ENCODE data around the gene SNX10. TPM values are rescaled to one million over a fixed set of nuclear protein-coding genes. Genes with fewer than 3 reads are reported as not detected.
"Not testable (repeated sequence)": the region's sequence is repeated elsewhere in the genome, so short reads cannot be mapped to it uniquely, and the experiment has no call there.

SNX10 gene
- 10 to 100 TPM in 2 of 3 donors, 1 to 10 TPM in 1; 4.6 to 18.2 (median 16.1) TPM for polyA plus RNA-seq

GRCh38 chr7:26291699-26292538 is at the start of gene SNX10:
Gene SNX10 (plus strand): TSS chr7:26291862. CDS start chr7:26346443, 54,581 bp downstream.
- 0 to 1% (median 1%) methylated on average over 66 to 73 of the region's 74 CpGs for WGBS, 3 donors
- no peak within 1 kb of the TSS for H3K27ac ChIP-seq (ENCODE audit: low read depth, low read length)

- 90 to 95% (median 94%) methylated on average over 13 of the region's 13 CpGs for WGBS, 3 donors
- H3K27ac ChIP-seq (ENCODE audit: low read depth, low read length), result no peak overlapping the region
Observed at GRCh38 chr7:26245150-26245549, 46.5 kb upstream of the SNX10 start.

- 76 to 90% (median 78%) methylated on average over 12 of the region's 12 CpGs for WGBS, 3 donors
- H3K27ac ChIP-seq (ENCODE audit: low read depth, low read length), result no peak overlapping the region
Observed at GRCh38 chr7:26250239-26250638, 41.4 kb upstream of the SNX10 start.

GRCh38 chr7:26261866-26262265 is 29.8 kb upstream of the SNX10 start:
- not testable (repeated sequence) for H3K27ac ChIP-seq (ENCODE audit: low read depth, low read length)
- 96 to 98% (median 97%) methylated on average over 16 to 27 of the region's 29 CpGs for WGBS, 3 donors

- no peak overlapping the region for H3K27ac ChIP-seq (ENCODE audit: low read depth, low read length)
- 80 to 85% (median 83%) methylated on average over 6 of the region's 6 CpGs for WGBS, 3 donors
Observed at GRCh38 chr7:26265065-26265464, 26.6 kb upstream of the SNX10 start.

- no peak overlapping the region for H3K27ac ChIP-seq (ENCODE audit: low read depth, low read length)
- 75 to 80% (median 79%) methylated on average over 5 of the region's 5 CpGs for WGBS, 3 donors
Observed at GRCh38 chr7:26265499-26266075, 26.1 kb upstream of the SNX10 start.

GRCh38 chr7:26267601-26268166 is 24.0 kb upstream of the SNX10 start:
- WGBS, 3 donors, result 92 to 96% (median 96%) methylated on average over 9 of the region's 9 CpGs
- no peak overlapping the region for H3K27ac ChIP-seq (ENCODE audit: low read depth, low read length)

- H3K27ac ChIP-seq (ENCODE audit: low read depth, low read length), result no peak overlapping the region
- WGBS, 3 donors, result 87 to 93% (median 88%) methylated on average over 3 of the region's 3 CpGs
Observed at GRCh38 chr7:26275213-26275612, 16.4 kb upstream of the SNX10 start.

- 0 to 32% (median 14%) methylated on average over 1 of the region's 1 CpG for WGBS, 3 donors
- no peak overlapping the region for H3K27ac ChIP-seq (ENCODE audit: low read depth, low read length)
Observed at GRCh38 chr7:26278770-26279169, 12.9 kb upstream of the SNX10 start.

- 60 to 80% (median 63%) methylated on average over 4 of the region's 4 CpGs for WGBS, 3 donors
- no peak overlapping the region for H3K27ac ChIP-seq (ENCODE audit: low read depth, low read length)
Observed at GRCh38 chr7:26279405-26279804, 12.3 kb upstream of the SNX10 start.

GRCh38 chr7:26280097-26280496 is 11.6 kb upstream of the SNX10 start:
- no peak overlapping the region for H3K27ac ChIP-seq (ENCODE audit: low read depth, low read length)

- H3K27ac ChIP-seq (ENCODE audit: low read depth, low read length), result no peak overlapping the region
- WGBS, 3 donors, result 69 to 87% (median 79%) methylated on average over 4 of the region's 4 CpGs
Observed at GRCh38 chr7:26280723-26281122, 10.9 kb upstream of the SNX10 start.

GRCh38 chr7:26284477-26284876 is 7.2 kb upstream of the SNX10 start:
- WGBS, 3 donors, result 95 to 96% (median 96%) methylated on average over 3 of the region's 3 CpGs
- no peak overlapping the region for H3K27ac ChIP-seq (ENCODE audit: low read depth, low read length)

GRCh38 chr7:26284995-26285632 is 6.5 kb upstream of the SNX10 start:
- H3K27ac ChIP-seq (ENCODE audit: low read depth, low read length), result no peak overlapping the region
- 81 to 83% (median 82%) methylated on average over 5 of the region's 5 CpGs for WGBS, 3 donors

- H3K27ac ChIP-seq (ENCODE audit: low read depth, low read length), result no peak overlapping the region
- 69 to 77% (median 73%) methylated on average over 2 of the region's 2 CpGs for WGBS, 3 donors
Observed at GRCh38 chr7:26286157-26286556, 5.5 kb upstream of the SNX10 start.

- WGBS, 3 donors, result 64 to 77% (median 76%) methylated on average over 5 of the region's 5 CpGs
- H3K27ac ChIP-seq (ENCODE audit: low read depth, low read length), result not testable (repeated sequence)
Observed at GRCh38 chr7:26288126-26288525, 3.5 kb upstream of the SNX10 start.

GRCh38 chr7:26291251-26291650 is 411 bp upstream of the SNX10 start:
- WGBS, 3 donors, result 48 to 52% (median 49%) methylated on average over 4 of the region's 4 CpGs
- no peak overlapping the region for H3K27ac ChIP-seq (ENCODE audit: low read depth, low read length)

GRCh38 chr7:26292768-26293560 is 1.3 kb downstream of the SNX10 start:
- WGBS, 3 donors, result 70 to 81% (median 73%) methylated on average over 11 of the region's 11 CpGs

More at GRCh38 chr7:26292768-26293560, 1.3 kb downstream of the SNX10 start:
- H3K27ac ChIP-seq (ENCODE audit: low read depth, low read length), result no peak overlapping the region
